ENCODE results near the gene CIRBP. TPM values are rescaled to one million over a fixed set of nuclear protein-coding genes. Genes with fewer than 3 reads are reported as not detected.

Gene CIRBP
- total and polyA plus RNA-seq, 9 of the 15 experiments (the other 6 are each of a cell fraction or from before 2014, with no cell fraction given): 20.5 to 327 (median 176) TPM

DNA sequence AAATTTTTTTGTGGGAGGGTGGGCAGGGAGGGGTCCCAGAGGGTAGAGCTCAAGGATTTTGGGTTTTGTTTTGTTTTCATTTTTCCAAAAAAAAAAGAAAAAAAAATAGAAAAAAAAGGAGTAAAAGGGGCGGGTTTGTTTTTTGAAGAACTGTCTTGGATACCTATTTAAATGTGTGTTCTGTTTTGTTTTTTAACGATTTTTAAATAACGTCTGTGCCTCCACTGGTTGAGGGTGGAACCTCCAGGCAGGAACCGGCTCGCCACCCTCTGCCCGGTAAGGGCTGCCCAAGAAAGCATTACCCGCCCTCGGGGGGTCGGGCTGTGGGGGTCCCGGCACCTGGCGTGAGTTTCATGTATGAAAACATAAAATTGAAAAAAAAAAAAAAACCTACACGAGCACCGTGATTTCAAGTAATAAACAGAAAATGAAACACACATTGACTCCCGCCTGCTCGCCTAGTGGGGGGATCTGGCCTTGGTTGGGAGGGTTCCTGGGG lies 10.4 kb upstream of the CIRBP start:
- in situ Hi-C loops (cut with MboI) (no loop called here), intact Hi-C loops (cut with micrococcal nuclease) (no loop called here)
- Histone ChIP-seq H2AFZ (ENCODE audit: low read depth, low read length) (no peak overlapping the region), H3K4me3 (no peak overlapping the region), H3K9ac (ENCODE audit: insufficient read depth in 1 of 2, low read depth in 2 of 2, low read length in 2 of 2) (peak overlapping the region in 1 of 2 experiments; percentile 90; a peak in 2 of 4 replicates), H3K4me1 (replicated peaks in 1 of 2; ENCODE audit: control insufficient read depth in 2 of 2, insufficient read depth in 2 of 2, low read length in 2 of 2) (peaks cover 60 to 98% of the 10 kb centered on the region in 2 experiments), H3K27me3 (ENCODE audit: control insufficient read depth in 2 of 2, insufficient read depth in 2 of 2, low read length in 2 of 2) (no peaks in the 10 kb centered on the region), H3K36me3 (ENCODE audit: control insufficient read depth, insufficient read depth, low read length) (peaks cover 48% of the 10 kb centered on the region; the same call in 2 of the 3 replicates), H3K9me1 (ENCODE audit: control insufficient read depth, insufficient read depth, low read length) (no peaks in the 10 kb centered on the region), H3K9me3 (replicated peaks; ENCODE audit: control insufficient read depth, insufficient read depth, low read depth, low read length) (no peaks in the 10 kb centered on the region), H3K79me2 (ENCODE audit: control insufficient read depth, insufficient read depth, low read length) (peaks cover 43% of the 10 kb centered on the region), H3K4me2 (ENCODE audit: insufficient read depth, low read length) (no peak overlapping the region; the same call in 1 of the 2 replicates), H3K27ac (ENCODE audit: extremely low read depth, low read depth, low read length) (peak overlapping the region; percentile 57; the same call in 1 of the 3 replicates), H4K20me1 (replicated peaks; ENCODE audit: control insufficient read depth, insufficient read depth, low read length) (0 out of 2 replicates have a peak, but pooled peaks cover 7% of the 10 kb centered on the region)
- FAIRE-seq: peak; percentile 11
- CTCF ChIA-PET (ENCODE audit: low intra/inter-chr PET ratio): no interaction called here
- no TSS peak for BruUV-seq (replicated peaks)
- no peak for ATAC-seq
- WGBS (ENCODE audit: insufficient coverage, low coverage, missing lambda C conversion rate): 47% methylated on average over 15 of the region's 15 CpGs
- TF ChIP-seq ZNF318 (IDR thresholded peaks at IDR 0.05; ENCODE audit: borderline replicate concordance in 1 of 2, low read depth in 1 of 2) (no peak), ZNF395 (CRISPR knock-in tag; IDR thresholded peaks at IDR 0.05) (0 out of 2 replicates have a peak, but pooled peaks have one; percentile 56)
- DNase-seq (ENCODE audit: extremely low read depth in 1 of 4, low spot score in 3 of 4): no peak
- POLR2A ChIA-PET: interaction anchor here (0.6 to 7.8 kb wide), 4 partner anchors 11 to 245 kb away, joined by 3 to 88 read pairs (median 6); partner anchors contain the start of gene CIRBP

Measured in K562 (cell line).